OCI-LY1 (cell line): ENCODE data around the gene CREG1.

ENCODE experiments used
- CTCF ChIP-seq: fragments of 200-600 bp; sonication (generic), shearing (Covaris generic); IDR thresholded peaks from 2 replicates; pipeline ENCODE4 v1.5.1; 2017; ENCODE audit warnings: mild to moderate bottlenecking, antibody characterized with exemption, low read length, moderate library complexity, mixed read lengths
- EZH2 ChIP-seq: fragments of 200-600 bp; sonication (generic), shearing (Covaris generic); IDR thresholded peaks from 2 replicates; pipeline ENCODE4 v1.8.0; 2017; ENCODE audit warnings: borderline replicate concordance, mixed run types, mild to moderate bottlenecking, antibody characterized with exemption, low read length, moderate library complexity, mixed read lengths

DNA sequence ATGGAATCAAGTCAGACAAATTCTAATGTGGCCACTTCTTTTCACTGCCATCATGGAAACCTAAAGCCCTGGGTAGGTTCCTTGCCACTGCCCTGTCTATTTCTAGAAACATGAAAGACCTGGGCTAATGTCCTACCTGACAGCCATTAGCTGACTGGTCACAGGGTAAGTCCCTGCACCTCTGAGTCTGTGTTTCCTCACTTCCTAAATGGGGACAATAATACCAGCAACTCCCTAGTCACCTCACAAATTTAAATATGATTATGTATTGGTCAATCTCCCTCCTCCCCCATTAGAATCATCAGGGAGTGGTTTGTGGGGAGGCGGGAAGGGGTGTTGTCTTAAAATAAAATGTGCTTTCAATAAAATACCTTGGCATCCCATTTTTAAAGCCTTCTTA is 2.2 kb downstream of the CREG1 start:
- TF ChIP-seq CTCF (no peak), EZH2 (no peak)
